Inferior parietal cortex (tissue), 1 donor: ENCODE results near the gene ZNF853.
"Not testable (repeated sequence)": the region's sequence is repeated elsewhere in the genome, so short reads cannot be mapped to it uniquely, and the experiment has no call there.

Experiments
- DNase-seq: peaks from one replicate; pipeline ENCODE4 v3.0.0-alpha.2; 2016; ENCODE audit errors: extremely low spot score

ZNF853 gene

DNA sequence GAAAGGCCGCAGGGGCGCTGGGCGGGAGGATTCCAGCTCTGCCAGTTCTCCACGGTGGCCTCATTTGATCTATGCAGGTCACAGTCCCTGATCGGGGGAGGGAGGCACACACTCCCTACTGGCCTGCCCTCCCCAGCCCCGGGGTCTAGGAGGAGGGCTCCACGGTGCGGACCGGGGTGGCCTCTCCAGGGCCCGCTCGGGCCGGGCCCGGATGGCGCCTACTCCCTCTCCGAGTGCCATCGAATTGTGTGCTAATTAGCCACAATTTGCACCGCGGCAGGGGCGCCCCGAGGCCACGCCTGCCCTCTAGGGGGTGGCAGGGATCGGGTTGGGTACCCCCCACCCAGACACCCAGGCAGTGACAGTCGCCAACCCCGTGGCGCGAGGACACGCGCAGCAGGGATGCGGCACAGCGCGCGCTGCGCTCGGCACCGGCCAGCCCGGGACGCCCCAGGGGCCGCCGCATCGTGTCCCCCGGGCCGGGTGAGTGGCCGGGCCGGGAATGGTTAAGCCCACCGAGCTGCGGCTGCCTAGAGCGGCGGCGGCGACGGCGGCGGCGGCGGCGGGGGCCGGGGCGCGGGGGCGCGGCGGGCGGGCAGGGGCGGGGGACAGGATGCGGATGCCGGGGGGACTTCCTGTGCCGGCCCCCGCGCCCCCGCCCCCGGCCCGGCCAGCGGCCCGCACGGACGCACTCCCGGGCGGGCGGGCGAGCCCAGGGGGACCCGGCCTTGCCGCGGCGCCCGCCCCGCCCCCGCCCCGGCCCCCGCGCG is at the start of gene ZNF853:
TSS of gene ZNF853 (plus strand) at position 658 of the 770 bp plus-strand sequence. CDS start 565 bp downstream, outside the sequence.
- no peak for DNase-seq

DNA sequence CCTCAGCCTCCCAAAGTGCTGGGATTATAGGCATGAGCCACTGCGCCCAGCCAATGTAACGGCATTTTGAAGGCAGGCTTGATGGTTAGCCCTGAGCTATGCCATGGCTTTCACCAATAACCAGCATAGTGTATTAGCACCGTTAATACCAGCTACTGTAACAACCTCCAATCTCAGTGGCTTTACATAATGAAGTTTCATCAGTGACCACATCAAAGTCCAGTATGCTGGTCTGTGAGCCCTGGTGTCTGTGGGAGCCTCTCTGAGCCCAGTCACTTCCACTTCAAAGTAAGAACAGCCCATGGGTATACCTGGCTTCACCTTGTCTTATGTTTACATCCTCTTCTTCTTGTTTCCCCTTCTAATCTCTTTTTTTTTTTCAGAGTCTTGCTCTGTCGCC is 49.8 kb upstream of the ZNF853 start:
- DNase-seq = no peak

DNA sequence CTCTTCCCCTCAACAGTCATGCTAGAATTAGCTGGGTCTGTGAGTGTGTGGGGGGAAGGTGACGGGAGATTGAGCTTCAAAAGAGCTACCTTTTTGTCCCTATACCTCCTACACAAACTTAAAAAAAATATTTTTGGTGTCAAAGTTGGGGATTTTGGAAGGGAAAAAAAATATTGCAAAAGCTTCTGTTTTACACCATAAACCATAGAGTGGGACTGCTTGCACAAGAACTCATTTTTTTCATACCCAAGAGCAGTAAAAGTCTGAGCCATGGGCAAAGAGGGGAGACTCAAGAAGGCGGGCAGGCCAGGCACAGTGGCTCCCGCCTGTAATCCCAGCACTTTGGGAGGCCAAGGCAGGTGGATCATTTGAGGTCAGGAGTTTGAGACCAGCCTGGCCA is 47.5 kb upstream of the ZNF853 start:
- no peak for DNase-seq

- DNase-seq = no peak
Measured at GRCh38 chr7:6571160-6571779, 44.1 kb upstream of the ZNF853 start.

GRCh38 chr7:6575281-6576023 is 40.0 kb upstream of the ZNF853 start:
- no peak for DNase-seq

DNA sequence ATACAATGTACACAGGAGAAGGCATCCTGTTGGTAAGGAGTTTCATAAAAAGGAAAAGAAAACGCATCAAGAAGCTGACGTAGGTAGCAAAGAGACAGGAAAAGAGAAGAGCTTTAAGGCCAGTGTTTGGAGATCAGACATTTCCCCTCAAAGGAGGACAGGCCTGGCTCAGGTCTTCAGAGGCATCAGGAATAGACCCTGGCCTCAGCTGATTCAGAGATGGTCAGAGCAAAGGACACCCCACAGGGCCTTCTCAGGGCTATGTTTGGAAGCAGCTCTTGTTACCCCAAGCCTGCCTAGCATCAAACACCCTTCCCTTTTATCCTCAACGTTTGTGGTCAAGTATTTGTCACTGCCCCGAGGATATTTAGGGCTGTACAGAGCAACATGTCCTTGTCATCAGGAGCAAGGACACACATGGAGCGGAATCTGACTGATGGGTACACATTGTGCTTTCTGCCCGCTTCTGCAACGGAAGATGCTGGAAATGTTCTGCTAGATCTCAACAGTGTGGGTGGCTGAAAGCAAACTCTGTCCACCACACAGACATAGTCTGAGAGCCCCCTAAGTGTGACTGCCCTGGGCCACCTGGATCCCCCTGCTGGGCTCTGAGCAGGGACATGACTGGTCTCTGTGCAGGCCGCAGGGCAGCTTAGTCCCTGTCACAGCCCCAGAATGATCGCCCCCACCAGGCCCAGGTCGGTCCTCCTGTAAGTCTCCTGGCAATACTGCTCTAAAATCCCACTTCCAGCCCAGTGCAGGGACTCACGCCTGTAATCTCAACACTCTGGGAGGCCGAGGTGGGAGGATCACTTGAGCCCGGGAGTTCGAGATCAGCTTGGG is 39.2 kb upstream of the ZNF853 start:
- no peak for DNase-seq

DNA sequence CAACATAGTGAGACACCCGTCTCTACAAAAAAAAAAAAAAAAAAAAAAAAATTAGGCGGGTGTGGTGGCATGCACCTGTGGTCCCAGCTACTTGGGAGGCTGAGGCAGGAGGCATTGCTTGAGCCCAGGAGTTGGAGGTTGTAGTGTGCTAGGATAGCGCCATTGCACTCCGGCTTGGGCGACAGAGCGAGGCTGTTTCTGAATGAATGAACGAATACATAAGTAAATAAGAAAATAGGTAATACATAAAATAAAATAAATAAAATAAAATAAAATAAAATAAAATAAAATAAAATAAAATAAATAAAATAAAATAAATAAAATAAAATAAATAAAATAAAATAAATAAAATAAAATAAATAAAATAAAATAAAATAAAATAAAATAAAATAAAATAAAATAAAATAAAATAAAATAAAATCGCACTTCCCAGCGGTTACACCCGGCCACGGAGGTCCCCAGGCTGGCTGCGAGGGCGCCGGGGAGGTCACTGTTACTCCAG is 38.5 kb upstream of the ZNF853 start:
- DNase-seq = not testable (repeated sequence)

DNA sequence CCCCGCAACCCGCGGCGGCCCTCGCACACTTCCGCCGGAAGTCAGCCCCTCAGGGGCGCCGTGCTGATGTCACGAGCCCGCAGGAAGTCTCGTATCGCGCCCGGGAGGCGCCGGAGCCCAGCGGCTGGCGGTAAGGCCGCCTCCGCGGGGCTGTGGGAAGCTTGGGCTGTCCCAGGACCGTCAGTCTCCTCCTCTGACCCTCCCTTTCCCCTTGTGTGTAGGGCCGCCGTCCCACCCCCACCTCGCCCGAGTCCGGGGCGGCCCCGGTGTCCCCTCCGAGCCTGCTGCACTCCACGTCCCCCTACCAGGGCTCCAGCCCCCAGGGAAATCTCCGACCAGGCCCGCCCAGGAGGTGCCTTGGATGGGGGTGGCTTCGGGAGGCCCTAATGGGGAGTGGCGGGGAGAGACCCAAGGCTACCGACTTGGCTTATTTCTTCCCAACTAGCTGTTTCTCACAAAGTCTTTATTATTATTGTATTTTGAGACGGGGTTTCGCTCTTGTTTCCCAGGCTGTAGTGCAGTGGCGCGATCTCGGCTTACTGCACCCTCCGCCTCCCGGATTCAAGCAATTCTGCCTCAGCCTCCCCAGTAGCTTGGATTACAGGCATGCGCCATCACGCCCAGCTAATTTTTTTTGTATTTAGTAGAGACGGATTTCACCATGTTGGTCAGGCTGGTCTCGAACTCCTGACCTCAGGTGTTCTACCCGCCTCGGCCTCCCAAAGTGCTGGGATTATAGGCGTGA is 37.9 kb upstream of the ZNF853 start, which contains the start of gene ZDHHC4:
TSS of gene ZDHHC4 (plus strand) at position 86 of the 745 bp plus-strand sequence. CDS start 3,108 bp downstream, outside the sequence.
- DNase-seq = peak; percentile 87

DNA sequence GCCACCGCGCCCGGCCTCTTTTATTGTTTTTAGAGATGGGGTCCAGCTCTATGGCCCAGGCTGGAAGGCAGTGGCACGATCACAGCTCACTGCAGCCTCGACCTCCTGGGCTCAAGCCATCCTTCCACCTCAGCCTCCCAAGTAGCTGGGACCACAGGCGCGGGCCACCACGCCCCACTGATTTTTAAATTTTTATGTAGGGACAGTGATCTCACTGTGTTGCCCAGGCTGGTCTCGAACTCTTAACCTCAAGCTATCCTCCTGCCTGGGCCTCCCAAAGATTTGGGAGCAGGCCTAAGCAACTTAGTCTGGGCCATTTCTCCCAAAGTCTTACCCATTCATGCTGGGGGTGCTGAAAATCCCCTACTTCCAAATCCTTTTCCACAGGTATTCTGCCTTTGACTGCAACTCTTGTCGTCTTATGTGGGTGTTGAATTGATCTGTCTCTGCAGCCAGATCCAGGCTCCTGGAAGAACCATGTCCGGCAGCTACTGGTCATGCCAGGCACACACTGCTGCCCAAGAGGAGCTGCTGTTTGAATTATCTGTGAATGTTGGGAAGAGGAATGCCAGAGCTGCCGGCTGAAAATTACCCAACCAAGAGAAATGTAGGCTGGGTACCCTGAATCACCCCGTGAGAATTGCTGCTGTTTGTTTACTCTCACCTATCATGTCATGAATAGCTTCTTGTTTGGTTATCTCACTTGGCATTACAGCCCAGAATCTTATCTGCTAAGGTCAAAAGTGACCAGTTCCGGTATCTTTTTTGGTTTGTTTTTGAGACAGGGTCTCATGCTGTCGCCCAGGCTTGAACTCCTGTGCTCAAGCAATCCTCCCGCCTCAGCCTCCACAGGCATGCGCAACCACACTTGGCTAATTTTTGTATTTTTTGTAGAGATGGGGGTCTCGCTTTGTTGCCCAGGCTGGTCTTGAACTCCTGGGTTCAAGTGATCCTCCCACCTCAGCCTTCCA is 37.0 kb upstream of the ZNF853 start:
- no peak for DNase-seq

DNA sequence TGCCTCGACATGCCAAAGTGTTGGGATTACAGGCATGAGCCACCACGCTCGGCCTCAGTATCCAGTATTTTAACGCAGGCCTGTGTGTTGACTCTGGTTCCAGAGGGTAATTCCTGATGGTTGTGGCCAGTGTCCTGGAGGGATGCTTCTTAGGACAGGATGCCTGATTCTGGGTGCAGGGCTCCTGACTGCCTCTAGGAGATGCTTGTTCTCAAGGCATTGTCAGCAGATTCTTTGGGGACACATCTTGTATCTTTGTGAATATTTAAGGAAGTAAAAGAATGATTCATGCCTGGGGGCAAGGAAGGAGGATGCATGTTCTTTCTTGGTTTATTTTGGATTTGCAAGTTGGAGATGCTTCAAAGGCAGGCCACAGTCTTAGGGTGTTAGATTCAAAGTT is 36.0 kb upstream of the ZNF853 start:
- no peak for DNase-seq

- DNase-seq = not testable (repeated sequence)
Measured at GRCh38 chr7:6585746-6586432, 29.5 kb upstream of the ZNF853 start.

- no peak for DNase-seq
Measured at GRCh38 chr7:6588566-6588965, 26.8 kb upstream of the ZNF853 start.

DNA sequence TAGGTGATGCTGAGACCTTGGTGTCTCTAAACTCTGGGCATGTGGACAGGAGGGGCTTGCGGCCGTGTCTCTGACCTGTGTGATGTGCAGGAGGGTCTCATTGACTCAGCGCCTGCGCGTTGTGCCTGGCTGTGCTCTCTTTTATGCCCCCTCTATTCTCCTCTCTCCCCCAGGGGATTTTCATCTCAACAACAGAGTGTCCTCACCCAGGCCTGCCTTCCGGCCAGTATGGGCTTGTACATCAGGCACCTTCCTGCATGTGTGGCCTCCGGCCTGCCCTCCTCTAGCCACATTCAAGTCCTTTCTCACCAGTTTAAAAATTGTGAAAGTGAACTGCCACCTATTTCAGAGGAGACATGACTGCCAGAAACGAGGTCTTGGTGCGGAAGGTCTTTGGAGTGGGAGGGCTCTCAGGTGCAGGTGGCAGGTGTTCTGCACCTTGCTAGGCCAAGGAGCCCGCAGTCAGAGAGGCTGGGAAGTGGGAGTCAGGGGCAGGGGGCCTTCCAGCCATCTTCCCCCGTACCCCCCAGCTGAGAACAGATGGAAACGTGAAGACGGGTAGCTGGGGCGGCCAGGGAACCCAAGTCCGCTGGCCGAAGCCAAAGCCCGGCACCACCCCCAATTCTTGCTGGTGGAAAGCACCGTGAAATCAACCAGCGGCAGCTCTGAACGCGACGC is 26.1 kb upstream of the ZNF853 start:
- DNase-seq = no peak

DNA sequence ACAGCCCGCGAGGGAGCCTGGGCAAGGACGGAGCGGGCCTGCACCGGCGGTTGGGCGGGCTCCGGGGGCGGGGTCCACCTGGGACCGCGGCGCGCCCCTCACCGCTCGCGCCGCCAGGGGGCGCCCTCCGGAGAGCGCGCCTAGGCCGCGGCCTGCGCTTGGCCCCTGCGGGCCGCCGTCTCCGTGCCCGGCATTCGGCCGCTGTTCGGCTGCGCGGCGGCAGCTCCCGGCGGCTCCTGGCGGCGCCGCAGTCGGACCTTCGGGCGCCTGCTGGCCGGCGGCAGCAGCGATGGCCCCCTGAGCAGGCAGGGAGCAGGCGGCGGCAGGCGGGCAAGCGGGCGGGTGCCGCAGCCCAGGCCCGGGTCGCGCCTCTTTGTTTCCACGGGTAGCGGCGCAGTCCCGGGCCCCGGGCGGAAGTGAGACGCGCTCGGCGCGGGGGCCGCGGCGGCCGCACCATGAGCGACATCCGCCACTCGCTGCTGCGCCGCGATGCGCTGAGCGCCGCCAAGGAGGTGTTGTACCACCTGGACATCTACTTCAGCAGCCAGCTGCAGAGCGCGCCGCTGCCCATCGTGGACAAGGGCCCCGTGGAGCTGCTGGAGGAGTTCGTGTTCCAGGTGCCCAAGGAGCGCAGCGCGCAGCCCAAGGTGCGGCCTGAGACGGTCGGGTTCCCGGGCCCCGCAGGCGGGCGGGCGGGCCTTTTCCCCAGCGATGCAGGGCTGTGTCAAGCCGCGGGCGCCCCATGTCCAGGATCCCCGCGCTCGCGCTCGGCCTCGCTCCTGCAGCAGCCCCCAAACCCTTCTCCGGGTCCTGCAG is 25.4 kb upstream of the ZNF853 start, which contains the start of gene INTS15:
TSS of gene INTS15 (plus strand) at position 193 of the 816 bp plus-strand sequence. CDS start at position 456, 263 bp downstream.
- peak; percentile 71 for DNase-seq

DNA sequence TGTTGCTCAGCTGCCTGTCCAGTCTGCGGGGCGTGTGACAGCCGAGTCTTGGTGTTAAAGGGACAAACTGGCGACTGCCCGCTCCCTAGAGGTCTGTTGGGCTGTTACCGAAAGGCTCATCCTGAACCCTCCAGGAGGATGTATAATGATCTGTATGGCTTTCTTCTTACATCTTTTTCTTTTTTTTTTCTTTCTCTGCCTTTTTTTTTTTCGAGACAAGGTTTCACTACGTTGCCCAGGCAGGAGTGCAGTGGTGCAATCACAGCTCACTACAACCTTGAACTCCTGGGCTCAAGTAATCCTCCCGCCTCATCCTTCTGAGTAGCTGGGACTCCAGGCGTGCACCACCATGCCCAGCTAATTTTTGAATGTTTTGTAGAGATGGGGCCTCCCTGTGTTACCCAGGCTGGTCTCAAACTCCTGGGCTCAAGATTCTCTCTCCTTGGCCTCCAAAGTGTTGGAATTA is 24.7 kb upstream of the ZNF853 start:
- no peak for DNase-seq

DNA sequence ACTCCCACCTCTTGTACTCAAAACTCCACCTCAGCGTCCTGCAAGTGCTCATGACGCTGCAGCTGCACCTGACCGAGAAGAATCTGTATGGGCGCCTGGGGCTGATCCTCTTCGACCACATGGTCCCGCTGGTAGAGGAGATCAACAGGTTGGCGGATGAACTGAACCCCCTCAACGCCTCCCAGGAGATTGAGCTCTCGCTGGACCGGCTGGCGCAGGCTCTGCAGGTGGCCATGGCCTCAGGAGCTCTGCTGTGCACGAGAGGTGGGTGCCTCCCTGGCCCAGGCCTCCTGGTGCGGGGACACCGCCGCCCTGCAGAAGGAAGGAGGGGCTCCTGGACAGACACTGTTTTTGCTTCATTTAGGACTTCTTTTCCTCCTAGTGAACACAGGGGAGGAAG is 15.3 kb upstream of the ZNF853 start:
- no peak for DNase-seq

DNA sequence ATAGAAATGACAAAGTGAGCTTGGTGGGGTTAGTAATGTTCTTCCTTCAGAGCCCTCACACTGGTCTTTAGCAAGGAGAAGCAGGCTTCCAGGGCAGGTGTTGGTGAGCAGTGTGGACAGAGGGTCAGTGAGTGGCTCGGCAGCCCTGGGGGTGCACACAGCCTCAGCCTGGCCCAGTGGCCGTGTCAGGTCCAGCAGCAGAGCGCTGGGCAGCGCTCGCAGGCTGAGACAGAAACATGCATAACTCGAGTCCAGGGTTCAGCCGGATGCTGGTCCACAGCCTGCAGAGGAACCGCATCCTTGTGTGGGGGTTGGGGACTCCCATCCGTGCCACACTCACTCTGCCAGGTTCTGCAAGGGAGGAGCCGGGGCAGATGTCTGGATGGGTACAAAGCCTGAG is 11.0 kb upstream of the ZNF853 start:
- DNase-seq = no peak
